IMR-90 (cell line): ENCODE results near the gene HCN4.

Source experiments
- BHLHE40 ChIP-seq: fragments of 150-350 bp; IDR thresholded peaks from 2 replicates; pipeline ENCODE4 v1.6.1; 2016; ENCODE audit warnings: mild to moderate bottlenecking, low read depth, low read length
- CEBPB ChIP-seq: IDR thresholded peaks from 2 replicates; pipeline ENCODE4 v1.6.1; 2012; ENCODE audit warnings: low read depth, low read length, improper control_type of control experiment
- CHD1 ChIP-seq: IDR thresholded peaks from 2 replicates; pipeline ENCODE4 v1.6.1; 2012; ENCODE audit warnings: low read depth, low read length, improper control_type of control experiment
- CTCF ChIP-seq: conservative IDR thresholded peaks from 2 replicates; pipeline ENCODE4 v1.5.1; 2012; ENCODE audit warnings: mild to moderate bottlenecking, low read depth, low read length, improper control_type of control experiment
- FOS ChIP-seq: fragments of 150-350 bp; IDR thresholded peaks from 2 replicates; pipeline ENCODE4 v1.6.1; 2016; ENCODE audit warnings: low read depth, low read length
- MXI1 ChIP-seq: IDR thresholded peaks from 2 replicates; pipeline ENCODE4 v1.6.1; 2012; ENCODE audit warnings: low read depth, mild to moderate bottlenecking, low read length, moderate library complexity, borderline replicate concordance
- POLR2A ChIP-seq: IDR thresholded peaks from 2 replicates; pipeline ENCODE4 v1.6.1; 2012; ENCODE audit warnings: mild to moderate bottlenecking, low read depth, low read length
- RFX5 ChIP-seq: IDR thresholded peaks from 2 replicates; pipeline ENCODE4 v1.8.0; 2012; ENCODE audit warnings: low read depth, mild to moderate bottlenecking, low read length, moderate library complexity
- SMC3 ChIP-seq: fragments of 150-350 bp; IDR thresholded peaks from 2 replicates; pipeline ENCODE4 v1.6.1; 2016; ENCODE audit warnings: low read depth, mild to moderate bottlenecking, antibody characterized with exemption, low read length, moderate library complexity

GRCh38 chr15:73273181-73274002, 95.4 kb downstream of the HCN4 start:
- TF ChIP-seq CTCF (peak; percentile 83), POLR2A (no peak), CHD1 (no peak), RFX5 (no peak), FOS (no peak), CEBPB (no peak), BHLHE40 (no peak), SMC3 (peak; percentile 79), MXI1 (no peak)
